Uterus (tissue), 2 donors: ENCODE data around the gene UCK1.

Experiments used
- CTCF ChIP-seq, 4 experiments: fragments of 200-600 bp in 2 of 4; fragments of 450-650 bp in 2 of 4; sonication (generic) in 2 of 4; IDR thresholded peaks; one replicate each; pipeline ENCODE4 v1.5.1; 2016 to 2019; ENCODE audit warnings: antibody characterized with exemption in 4 of 4, mild to moderate bottlenecking in 2 of 4, moderate library complexity in 1 of 4
- POLR2A ChIP-seq, 2 donors: fragments of 450-650 bp; IDR thresholded peaks; one replicate each; pipeline ENCODE4 v1.6.1; 2016; ENCODE audit warnings: antibody characterized with exemption in 2 of 2, mild to moderate bottlenecking in 1 of 2, moderate library complexity in 1 of 2

GRCh38 chr9:131521822-131522221 lies 9.2 kb downstream of the UCK1 start:
- no peak for TF ChIP-seq CTCF (IDR thresholded peaks at IDR 0.05)
- TF ChIP-seq POLR2A (IDR thresholded peaks at IDR 0.05) = no peak
